Subcutaneous abdominal adipose tissue (tissue), 5 donors: ENCODE data around the gene GJC2.

Experiments
- H3K27ac ChIP-seq: one replicate; pipeline ENCODE4 v1.7.0; 2013; ENCODE audit warnings: low read depth, mild to moderate bottlenecking, inconsistent platforms, low read length, moderate library complexity
- H3K27me3 ChIP-seq, 5 donors: one replicate each; pipeline ENCODE4 v1.7.0; 2013; ENCODE audit warnings: low read length in 5 of 5, inconsistent platforms in 1 of 5; ENCODE audit not compliant: control insufficient read depth in 5 of 5, insufficient read depth in 4 of 5
- H3K36me3 ChIP-seq, 5 donors: one replicate each; pipeline ENCODE4 v1.7.0; 2013; ENCODE audit warnings: low read length in 5 of 5; ENCODE audit not compliant: control insufficient read depth in 5 of 5, insufficient read depth in 5 of 5
- H3K4me1 ChIP-seq, 5 donors: one replicate each; pipeline ENCODE4 v1.7.0; 2013; ENCODE audit warnings: low read length in 5 of 5, mild to moderate bottlenecking in 3 of 5, moderate library complexity in 1 of 5; ENCODE audit not compliant: control insufficient read depth in 5 of 5, insufficient read depth in 5 of 5
- H3K4me3 ChIP-seq, 5 donors: one replicate each; pipeline ENCODE4 v1.7.0; 2013; ENCODE audit warnings: low read length in 5 of 5, low read depth in 1 of 5
- H3K9ac ChIP-seq, 5 donors: one replicate each; pipeline ENCODE4 v1.7.0; 2013; ENCODE audit warnings: low read length in 5 of 5, mild to moderate bottlenecking in 4 of 5, moderate library complexity in 3 of 5
- H3K9me3 ChIP-seq, 5 donors: one replicate each; pipeline ENCODE4 v1.7.0; 2013; ENCODE audit warnings: low read length in 5 of 5; ENCODE audit not compliant: control insufficient read depth in 5 of 5
- donor health status: healthy.
- donor health status: healthy.
- donor health status: healthy.
- donor health status: healthy.
- donor health status: healthy.

GJC2 gene

DNA sequence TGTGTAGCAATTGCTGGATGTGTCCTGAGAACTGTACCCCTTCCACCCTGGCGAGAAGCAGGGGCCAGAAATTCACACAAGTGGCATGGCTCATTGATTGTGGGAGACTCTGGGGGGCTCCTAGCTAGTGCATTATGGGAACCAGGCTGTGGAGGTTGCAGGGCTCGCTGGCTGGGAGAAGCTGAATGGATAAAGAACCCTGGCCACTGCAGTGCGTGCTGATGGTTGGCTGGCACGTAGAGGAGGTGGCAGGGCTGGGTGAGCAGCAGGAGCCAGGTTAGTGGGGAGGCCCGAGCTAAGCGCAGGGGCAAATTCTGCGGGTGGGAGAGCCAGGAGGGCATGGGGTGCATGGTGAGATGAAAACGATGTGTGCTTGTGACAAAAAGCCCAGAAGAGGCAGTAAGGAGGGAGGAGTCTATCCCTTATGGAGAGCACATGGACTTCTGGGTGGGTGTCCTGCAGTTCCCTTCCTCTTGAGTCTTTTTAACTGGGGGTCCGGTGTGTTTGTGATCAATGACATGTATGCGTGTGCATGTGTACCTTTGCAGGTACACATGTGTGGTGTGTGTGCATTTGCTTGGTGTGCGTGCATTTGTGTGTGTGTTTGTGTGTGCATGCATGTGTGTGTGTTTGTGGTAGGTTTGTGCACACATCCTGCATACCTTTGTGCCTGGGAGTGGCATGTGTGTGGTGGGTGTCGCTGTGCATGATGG is 6.1 kb upstream of the GJC2 start:
- H3K9ac ChIP-seq: no peak overlapping the region
- no peaks in the 10 kb centered on the region for H3K9me3 ChIP-seq
- H3K4me1 ChIP-seq: peaks cover 13 to 75% (median 56%) of the 10 kb centered on the region in 5 donors
- H3K36me3 ChIP-seq: peaks cover 0 to 45% (median 38%) of the 10 kb centered on the region in 5 donors
- no peak overlapping the region for H3K27ac ChIP-seq
- H3K4me3 ChIP-seq: no peak overlapping the region
- H3K27me3 ChIP-seq: no peaks in the 10 kb centered on the region

DNA sequence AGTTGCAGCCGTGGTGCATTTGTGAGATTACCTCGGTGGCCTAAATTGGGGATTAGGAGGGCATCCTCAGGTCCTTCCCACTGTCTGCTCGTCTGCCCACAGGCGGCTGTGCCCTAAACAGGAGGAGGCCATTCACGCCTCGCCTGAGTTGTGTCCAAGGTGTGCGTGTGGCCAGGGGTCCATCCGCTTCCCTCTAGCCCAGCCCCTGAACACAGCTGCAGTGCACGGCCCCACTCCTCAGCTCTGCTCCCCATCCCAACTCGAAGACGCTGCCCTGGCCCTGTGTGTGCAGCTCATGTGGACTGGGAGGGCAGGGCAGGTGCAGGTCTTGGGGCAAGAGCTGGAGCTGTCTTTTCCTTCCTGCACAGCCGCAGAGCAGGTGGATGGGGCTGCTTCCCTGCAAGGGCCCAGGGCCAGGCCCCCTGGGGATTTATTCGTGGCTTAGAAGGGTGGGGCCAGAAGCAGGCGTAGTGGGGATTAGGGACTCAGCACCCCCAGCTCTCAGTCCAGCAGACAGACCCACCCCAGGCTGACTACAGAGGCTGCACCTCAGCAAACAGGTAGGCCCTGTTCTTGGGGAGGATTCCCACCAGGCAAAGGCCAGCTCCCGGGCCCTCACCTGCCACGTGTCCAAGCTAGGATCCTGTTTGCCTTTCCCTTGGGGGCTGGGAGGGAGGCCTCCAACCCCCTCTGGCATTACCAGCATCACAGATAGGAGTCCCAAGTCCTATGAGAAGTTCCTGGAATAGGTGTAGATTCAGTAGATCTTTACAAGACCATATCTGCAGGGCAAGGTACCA is 5.3 kb upstream of the GJC2 start:
- Histone ChIP-seq H3K4me1 (peaks cover 13 to 81% (median 62%) of the 10 kb centered on the region in 5 donors), H3K36me3 (peaks cover 0 to 51% (median 39%) of the 10 kb centered on the region in 5 donors)

DNA sequence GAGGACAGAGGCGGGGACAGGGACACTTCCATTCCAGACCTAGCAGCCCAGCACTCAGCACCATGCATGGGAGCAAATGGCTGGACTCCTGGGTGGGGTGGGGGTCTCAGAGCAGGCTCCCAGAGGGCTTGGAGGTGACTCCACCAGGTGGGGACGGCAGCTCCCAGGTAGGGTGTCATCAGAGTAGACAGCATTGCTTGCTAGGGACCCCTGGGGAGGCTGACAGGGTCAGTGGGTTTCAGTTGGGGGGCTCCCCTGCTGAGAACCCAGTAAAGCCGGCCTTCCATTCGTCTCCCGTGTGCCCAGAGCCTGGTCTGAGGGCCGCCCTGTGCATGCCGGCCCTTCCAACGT is 4.8 kb upstream of the GJC2 start:
- H3K27ac ChIP-seq: no peak overlapping the region
- peaks cover 0 to 51% (median 39%) of the 10 kb centered on the region in 5 donors for H3K36me3 ChIP-seq
- H3K9me3 ChIP-seq: no peaks in the 10 kb centered on the region
- H3K4me1 ChIP-seq: peaks cover 13 to 83% (median 65%) of the 10 kb centered on the region in 5 donors
- H3K27me3 ChIP-seq: no peaks in the 10 kb centered on the region
- peak overlapping the region in 1 of 5 donors; percentile 28 for H3K9ac ChIP-seq
- H3K4me3 ChIP-seq: no peak overlapping the region

More for the DNA sequence above, 5.3 kb upstream of the GJC2 start:
- Histone ChIP-seq H3K4me3 (no peak overlapping the region), H3K9me3 (no peaks in the 10 kb centered on the region), H3K9ac (peak overlapping the region in 1 of 5 donors; percentile 28), H3K27me3 (no peaks in the 10 kb centered on the region), H3K27ac (no peak overlapping the region)

DNA sequence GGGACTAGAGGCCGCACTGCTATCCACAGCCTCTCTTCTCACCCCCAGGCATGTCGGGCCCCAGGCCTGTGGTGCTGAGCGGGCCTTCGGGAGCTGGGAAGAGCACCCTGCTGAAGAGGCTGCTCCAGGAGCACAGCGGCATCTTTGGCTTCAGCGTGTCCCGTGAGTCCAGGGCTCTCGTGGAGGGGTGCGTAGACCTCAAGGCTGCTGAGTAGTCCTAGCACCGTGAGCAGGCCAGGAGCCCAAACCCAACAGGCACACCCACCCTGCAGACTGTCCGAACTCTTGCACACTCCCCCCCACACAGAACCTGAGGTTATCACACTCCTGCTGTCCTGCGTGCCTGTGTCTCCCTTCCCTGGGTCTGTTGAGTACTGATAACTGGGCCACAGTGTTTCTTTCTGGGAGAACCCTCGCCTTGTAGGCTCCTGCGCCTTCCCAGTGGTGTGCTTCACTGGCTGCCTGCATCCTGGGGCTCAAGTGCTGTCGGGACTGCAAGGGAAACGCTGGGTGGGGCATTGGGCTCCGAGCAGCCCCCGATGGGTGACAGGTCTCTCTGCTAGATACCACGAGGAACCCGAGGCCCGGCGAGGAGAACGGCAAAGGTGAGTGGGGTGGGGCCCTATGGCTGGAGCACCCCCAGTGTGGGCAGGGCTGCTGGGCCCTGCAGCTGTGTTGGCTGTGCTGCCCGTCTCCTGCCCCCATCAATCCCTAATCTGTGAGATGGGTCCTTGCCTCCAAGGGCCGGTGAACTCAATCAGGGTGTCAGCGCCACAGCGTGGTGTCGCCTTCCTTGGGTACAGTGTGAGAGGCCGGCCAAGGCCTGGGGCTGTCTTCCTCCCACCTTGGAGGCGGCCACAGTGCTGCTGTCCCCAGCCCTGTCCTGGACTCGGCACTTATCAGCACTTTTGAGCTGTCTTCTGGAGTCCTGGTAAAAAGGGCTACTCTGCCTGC is 4.0 kb upstream of the GJC2 start:
- no peaks in the 10 kb centered on the region for H3K9me3 ChIP-seq
- H3K9ac ChIP-seq: no peak overlapping the region
- no peak overlapping the region for H3K4me3 ChIP-seq
- H3K36me3 ChIP-seq: peaks cover 0 to 51% (median 39%) of the 10 kb centered on the region in 5 donors
- no peaks in the 10 kb centered on the region for H3K27me3 ChIP-seq
- H3K4me1 ChIP-seq: peaks cover 13 to 90% (median 69%) of the 10 kb centered on the region in 5 donors
- H3K27ac ChIP-seq: no peak overlapping the region

DNA sequence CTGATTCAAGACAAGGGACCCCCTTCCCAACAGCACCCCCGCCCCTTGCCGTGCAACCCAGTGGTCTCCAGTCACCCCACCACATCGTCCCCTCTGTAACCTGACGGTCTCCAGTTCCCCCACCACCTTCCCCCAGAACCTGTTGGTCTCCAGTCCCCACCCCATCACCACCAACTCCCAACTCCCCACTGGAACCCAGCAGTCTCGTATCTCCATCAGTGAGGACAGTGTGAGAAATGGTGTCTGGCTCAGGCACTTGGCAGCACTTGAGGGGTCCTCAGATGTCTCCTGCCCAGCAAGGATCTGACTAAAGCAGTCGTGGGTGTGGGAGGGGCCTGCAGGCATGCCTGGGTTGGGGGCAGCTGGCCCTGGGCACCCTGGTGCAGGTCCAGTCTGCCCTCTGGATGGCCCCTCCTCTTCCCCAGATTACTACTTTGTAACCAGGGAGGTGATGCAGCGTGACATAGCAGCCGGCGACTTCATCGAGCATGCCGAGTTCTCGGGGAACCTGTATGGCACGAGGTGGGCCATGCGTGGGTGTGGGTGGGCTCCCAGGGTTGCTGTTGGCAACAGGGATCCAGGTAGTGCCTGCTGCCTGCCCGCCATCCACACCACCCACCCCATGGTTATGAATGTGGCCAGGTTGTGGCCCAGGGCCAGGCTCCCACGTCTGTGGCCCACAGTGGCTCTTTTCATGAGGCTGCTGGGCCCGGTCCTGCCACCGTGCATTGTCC is 3.1 kb upstream of the GJC2 start:
- Histone ChIP-seq H3K4me3 (no peak overlapping the region), H3K4me1 (peaks cover 14 to 90% (median 69%) of the 10 kb centered on the region in 5 donors), H3K9ac (no peak overlapping the region), H3K36me3 (peaks cover 0 to 51% (median 39%) of the 10 kb centered on the region in 5 donors), H3K27ac (no peak overlapping the region), H3K9me3 (no peaks in the 10 kb centered on the region), H3K27me3 (no peaks in the 10 kb centered on the region)

DNA sequence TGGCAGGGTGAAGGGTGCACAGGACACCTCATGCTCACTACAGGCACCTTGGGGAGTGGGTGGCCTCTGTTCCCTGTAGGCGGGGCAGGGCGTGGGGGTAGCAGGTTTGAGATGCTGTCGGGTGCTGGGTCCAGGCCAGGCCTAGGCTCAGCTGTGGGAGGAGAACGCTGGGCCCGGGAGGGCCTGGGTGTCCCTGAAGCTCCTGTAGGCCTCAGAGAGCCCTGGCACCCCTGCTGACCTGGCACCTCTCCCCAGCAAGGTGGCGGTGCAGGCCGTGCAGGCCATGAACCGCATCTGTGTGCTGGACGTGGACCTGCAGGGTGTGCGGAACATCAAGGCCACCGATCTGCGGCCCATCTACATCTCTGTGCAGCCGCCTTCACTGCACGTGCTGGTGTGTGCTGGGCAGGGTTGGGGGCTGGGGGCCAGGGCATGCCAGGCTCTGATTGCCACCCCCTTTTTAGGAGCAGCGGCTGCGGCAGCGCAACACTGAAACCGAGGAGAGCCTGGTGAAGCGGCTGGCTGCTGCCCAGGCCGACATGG is 2.5 kb upstream of the GJC2 start:
- Histone ChIP-seq H3K9me3 (no peaks in the 10 kb centered on the region), H3K27me3 (no peaks in the 10 kb centered on the region), H3K36me3 (peaks cover 0 to 50% (median 39%) of the 10 kb centered on the region in 5 donors), H3K4me3 (no peak overlapping the region), H3K27ac (no peak overlapping the region), H3K4me1 (peaks cover 9 to 86% (median 66%) of the 10 kb centered on the region in 5 donors), H3K9ac (no peak overlapping the region)

DNA sequence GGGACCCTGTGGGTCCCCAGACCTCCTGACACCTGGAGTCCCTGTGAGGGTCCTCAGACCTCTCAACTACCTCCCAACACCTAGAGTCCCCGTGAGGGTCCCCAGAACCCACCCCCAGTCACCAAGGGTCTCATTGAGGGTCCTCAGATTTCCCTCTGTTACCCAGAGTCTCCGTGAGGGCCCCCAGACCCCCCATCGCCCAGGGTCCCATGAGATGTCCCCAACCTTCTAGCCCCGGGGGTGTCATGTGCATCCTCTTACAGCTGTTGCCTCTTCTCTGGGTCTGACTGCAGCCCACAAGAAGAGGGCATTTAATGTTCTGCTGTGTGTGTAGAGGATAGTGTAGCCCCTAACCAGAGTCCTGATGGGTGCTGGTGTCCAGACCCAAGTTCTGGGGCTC is 2.0 kb upstream of the GJC2 start:
- Histone ChIP-seq H3K9ac (peak overlapping the region in 1 of 5 donors; percentile 26), H3K27ac (no peak overlapping the region), H3K9me3 (no peaks in the 10 kb centered on the region), H3K27me3 (no peaks in the 10 kb centered on the region), H3K4me3 (no peak overlapping the region), H3K36me3 (peaks cover 0 to 44% (median 39%) of the 10 kb centered on the region in 5 donors), H3K4me1 (peaks cover 8 to 81% (median 60%) of the 10 kb centered on the region in 5 donors)

DNA sequence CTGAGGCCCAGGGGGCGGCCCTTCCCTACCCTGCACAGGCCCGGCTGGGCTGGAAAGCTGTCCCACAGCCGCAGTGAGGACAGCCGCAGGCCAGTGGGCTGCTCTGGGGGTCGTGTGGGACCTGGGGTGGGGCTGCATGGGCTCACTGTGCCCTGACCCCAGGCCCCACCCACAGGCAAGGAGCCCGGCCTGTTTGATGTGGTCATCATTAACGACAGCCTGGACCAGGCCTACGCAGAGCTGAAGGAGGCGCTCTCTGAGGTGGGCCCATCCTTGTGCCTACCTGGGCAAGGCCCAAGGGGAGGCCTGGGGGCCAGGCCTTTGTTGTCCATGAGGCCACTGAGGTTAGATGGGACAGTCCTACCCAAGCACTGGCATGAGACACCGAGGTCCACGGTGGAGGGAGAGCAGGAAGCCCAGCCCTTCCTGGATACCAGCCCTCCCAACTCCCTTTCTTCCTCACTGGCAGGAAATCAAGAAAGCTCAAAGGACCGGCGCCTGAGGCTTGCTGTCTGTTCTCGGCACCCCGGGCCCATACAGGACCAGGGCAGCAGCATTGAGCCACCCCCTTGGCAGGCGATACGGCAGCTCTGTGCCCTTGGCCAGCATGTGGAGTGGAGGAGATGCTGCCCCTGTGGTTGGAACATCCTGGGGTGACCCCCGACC is 1.4 kb upstream of the GJC2 start:
- Histone ChIP-seq H3K9ac (peak overlapping the region in 2 of 5 donors; percentile 11 to 26), H3K27ac (no peak overlapping the region), H3K4me3 (no peak overlapping the region), H3K36me3 (peaks cover 0 to 42% (median 39%) of the 10 kb centered on the region in 5 donors), H3K4me1 (peaks cover 5 to 75% (median 55%) of the 10 kb centered on the region in 5 donors), H3K27me3 (no peaks in the 10 kb centered on the region), H3K9me3 (no peaks in the 10 kb centered on the region)
